HepG2 (cell line): ENCODE data around the gene ISOC2. TPM values are rescaled to one million over a fixed set of nuclear protein-coding genes. Genes with fewer than 3 reads are reported as not detected.
A peak's percentile ranks its signal among the peaks of the same experiment; 100 is the strongest.

Experiments used
- CREBL2 ChIP-seq: sonication (generic); formaldehyde crosslinking; IDR thresholded peaks from 2 replicates; pipeline ENCODE4 v1.8.1; 2023; ENCODE audit warnings: missing genetic modification reagents, mild to moderate bottlenecking, borderline replicate concordance
- EHMT2 ChIP-seq: fragments of 200-600 bp; sonication (generic); IDR thresholded peaks from 2 replicates; pipeline ENCODE4 v1.7.0; 2017; ENCODE audit warnings: antibody characterized with exemption, low read depth, low read length, borderline replicate concordance
- NPAS2 ChIP-seq: sonication (generic); formaldehyde crosslinking; IDR thresholded peaks from 2 replicates; pipeline ENCODE4 v1.8.0; 2022; ENCODE audit warnings: mild to moderate bottlenecking, missing genetic modification reagents, borderline replicate concordance
- PHF8 ChIP-seq: sonication (generic); formaldehyde crosslinking; IDR thresholded peaks from 2 replicates; pipeline ENCODE4 v1.5.0; 2020; ENCODE audit warnings: missing genetic modification reagents
- RARG ChIP-seq: sonication (generic); formaldehyde crosslinking; IDR thresholded peaks from 2 replicates; pipeline ENCODE4 v1.4.0; 2020; ENCODE audit warnings: low read depth, mild to moderate bottlenecking, missing genetic modification reagents
- RBAK ChIP-seq: sonication (generic); formaldehyde crosslinking; IDR thresholded peaks from 2 replicates; pipeline ENCODE4 v1.5.1; 2020; ENCODE audit warnings: mild to moderate bottlenecking, missing genetic modification reagents
- RNF2 ChIP-seq: fragments of 450-650 bp; conservative IDR thresholded peaks from 2 replicates; pipeline ENCODE4 v1.6.1; 2016; ENCODE audit warnings: low read depth
- RXRA ChIP-seq: sonication (generic); formaldehyde crosslinking; IDR thresholded peaks from 2 replicates; pipeline ENCODE4 v1.5.1; 2020; ENCODE audit warnings: missing genetic modification reagents
- RXRB ChIP-seq: IDR thresholded peaks from 2 replicates; pipeline ENCODE4 v1.6.1; 2016; ENCODE audit warnings: borderline replicate concordance, missing genetic modification reagents, missing compliant biosample characterization
- SOX13 ChIP-seq, 3 experiments: fragments of 450-650 bp in 1 of 3; sonication (generic) in 1 of 3; formaldehyde crosslinking in 1 of 3; IDR thresholded peaks in 2 of 3; conservative IDR thresholded peaks in 1 of 3; 2 replicates each; pipeline versions ENCODE4 v1.5.0 to v1.6.1; 2016 to 2020; ENCODE audit warnings: antibody characterized with exemption in 1 of 3, mild to moderate bottlenecking in 1 of 3, missing compliant biosample characterization in 1 of 3, missing genetic modification reagents in 1 of 3, moderate library complexity in 1 of 3
- TBX2 ChIP-seq: sonication (generic); formaldehyde crosslinking; IDR thresholded peaks from 2 replicates; pipeline ENCODE4 v1.5.0; 2020; ENCODE audit warnings: missing genetic modification reagents, mild to moderate bottlenecking, borderline replicate concordance
- TEAD2 ChIP-seq: sonication (generic); formaldehyde crosslinking; IDR thresholded peaks from 2 replicates; pipeline ENCODE4 v1.9.0; 2021; ENCODE audit warnings: missing genetic modification reagents
- ZBTB44 ChIP-seq: sonication (generic); formaldehyde crosslinking; IDR thresholded peaks from 2 replicates; pipeline ENCODE4 v1.4.0; 2020; ENCODE audit warnings: missing genetic modification reagents
- ZFP36L1 ChIP-seq: sonication (generic); formaldehyde crosslinking; IDR thresholded peaks from 2 replicates; pipeline ENCODE4 v1.8.0; 2022; ENCODE audit warnings: mild to moderate bottlenecking, missing genetic modification reagents, moderate library complexity
- ZNF224 ChIP-seq: sonication (generic); formaldehyde crosslinking; IDR thresholded peaks from 2 replicates; pipeline ENCODE4 v1.5.0; 2020; ENCODE audit warnings: mild to moderate bottlenecking, missing genetic modification reagents
- ZNF235 ChIP-seq: sonication (generic); formaldehyde crosslinking; IDR thresholded peaks from 2 replicates; pipeline ENCODE4 v1.8.1; 2023; ENCODE audit warnings: mild to moderate bottlenecking, missing genetic modification reagents, borderline replicate concordance
- ZNF333 ChIP-seq: sonication (generic); formaldehyde crosslinking; IDR thresholded peaks from 2 replicates; pipeline ENCODE4 v1.4.0; 2020; ENCODE audit warnings: mild to moderate bottlenecking, missing genetic modification reagents, borderline replicate concordance
- ZNF354B ChIP-seq: sonication (generic); formaldehyde crosslinking; IDR thresholded peaks from 2 replicates; pipeline ENCODE4 v1.8.0; 2022; ENCODE audit warnings: mild to moderate bottlenecking, missing genetic modification reagents
- ZNF549 ChIP-seq: sonication (generic); formaldehyde crosslinking; IDR thresholded peaks from 2 replicates; pipeline ENCODE4 v1.5.0; 2020; ENCODE audit warnings: missing genetic modification reagents
- ZNF597 ChIP-seq: sonication (generic); formaldehyde crosslinking; IDR thresholded peaks from 2 replicates; pipeline ENCODE4 v1.5.0; 2020; ENCODE audit warnings: missing genetic modification reagents
- polyA plus RNA-seq, 8 experiments: library from polyadenylated mRNA; depleted of rRNA in 3 of 8; stranded (reverse) in 7 of 8; unstranded in 1 of 8; fragments of >200 nt; fragmentation: Illumina TruSeq in 4 of 8; extraction: Trizol in 4 of 8; gene quantifications; 2 replicates each; pipeline versions ENCODE4 v1.2.1 to v1.2.3, GENCODE V29; 2011 to 2016; ENCODE audit warnings: low read depth in 4 of 8, missing spikeins in 1 of 8, mixed read lengths in 1 of 8; ENCODE audit not compliant: insufficient read depth in 1 of 8
- total RNA-seq, 5 experiments: library from RNA; depleted of rRNA; stranded (reverse); fragments of >200 nt; fragmentation: Illumina TruSeq; extraction: Trizol; gene quantifications; 2 replicates each; pipeline ENCODE4 v1.2.3, GENCODE V29; 2016; ENCODE audit warnings: low read depth in 1 of 5
- TF ChIP-seq, protein P1 (sequence below): sonication (generic); formaldehyde crosslinking; IDR thresholded peaks from 2 replicates; pipeline ENCODE4 v1.8.0; 2022; ENCODE audit warnings: missing genetic modification reagents, mild to moderate bottlenecking, borderline replicate concordance
- TF ChIP-seq, protein P2 (sequence below): sonication (generic); formaldehyde crosslinking; conservative IDR thresholded peaks from 2 replicates; pipeline ENCODE4 v1.8.0; 2022; ENCODE audit warnings: mild to moderate bottlenecking, moderate library complexity, missing genetic modification reagents

ISOC2 gene
- total and polyA plus RNA-seq, 2 of the 13 experiments (the other 11 are each of a cell fraction or from before 2014, with no cell fraction given), result 76.8 to 105 TPM

DNA sequence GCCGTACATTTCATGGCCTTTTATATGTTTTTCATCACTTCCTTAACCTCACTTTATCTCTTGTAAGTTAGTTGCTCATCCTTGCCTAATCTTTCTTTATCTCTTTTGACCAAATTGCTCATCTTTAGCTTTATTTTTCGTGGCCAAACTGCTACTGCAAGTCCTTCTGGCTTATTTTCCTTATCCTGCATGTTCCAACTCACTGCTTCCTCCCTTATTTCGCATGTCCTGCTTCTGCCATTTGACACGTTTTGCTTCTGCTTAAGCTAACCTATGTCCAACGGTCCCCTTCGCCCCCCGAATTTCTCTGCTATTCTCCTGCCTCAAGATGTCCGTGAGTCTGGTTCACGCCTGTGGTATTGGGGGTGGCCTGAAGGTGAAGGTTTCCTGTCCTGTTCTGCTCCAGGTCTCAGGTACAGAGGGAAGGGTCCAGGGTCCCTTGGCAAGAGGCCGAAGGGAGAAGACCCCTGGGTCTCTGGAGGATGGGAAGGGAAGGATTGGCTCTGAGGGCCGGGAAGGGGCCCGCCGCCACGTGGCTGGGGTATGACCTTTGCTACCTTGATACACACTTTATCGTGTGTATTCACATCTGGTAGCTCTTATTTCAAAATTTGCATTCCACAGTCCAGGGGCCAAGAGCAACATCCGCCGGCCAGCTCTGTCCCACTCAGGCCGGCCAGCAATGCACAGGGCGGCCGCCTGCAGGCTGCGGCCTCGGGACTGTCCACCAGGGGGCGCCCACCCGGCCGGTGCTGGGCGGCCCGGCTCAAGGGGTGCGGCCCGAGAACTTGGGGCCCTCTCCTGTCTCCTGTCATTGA is 6.0 kb upstream of the ISOC2 start (continued):
- peak; percentile 53; the same call in 1 of the 2 replicates for TF ChIP-seq TBX2
- TF ChIP-seq, protein P1, sequence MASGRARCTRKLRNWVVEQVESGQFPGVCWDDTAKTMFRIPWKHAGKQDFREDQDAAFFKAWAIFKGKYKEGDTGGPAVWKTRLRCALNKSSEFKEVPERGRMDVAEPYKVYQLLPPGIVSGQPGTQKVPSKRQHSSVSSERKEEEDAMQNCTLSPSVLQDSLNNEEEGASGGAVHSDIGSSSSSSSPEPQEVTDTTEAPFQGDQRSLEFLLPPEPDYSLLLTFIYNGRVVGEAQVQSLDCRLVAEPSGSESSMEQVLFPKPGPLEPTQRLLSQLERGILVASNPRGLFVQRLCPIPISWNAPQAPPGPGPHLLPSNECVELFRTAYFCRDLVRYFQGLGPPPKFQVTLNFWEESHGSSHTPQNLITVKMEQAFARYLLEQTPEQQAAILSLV (CRISPR knock-in tag), result peak; percentile 33; the same call in 1 of the 2 replicates
- TF ChIP-seq ZNF235, result no peak
- 0 out of 2 replicates have a peak, but pooled peaks have one; percentile 34 for TF ChIP-seq ZNF549 (CRISPR knock-in tag)
- no peak for TF ChIP-seq ZBTB44
- TF ChIP-seq EHMT2, result no peak
- no peak for TF ChIP-seq SOX13 (IDR thresholded peaks at IDR 0.05)
- peak in 1 of 2 experiments; percentile 40; a peak in 2 of 4 replicates for TF ChIP-seq SOX13 (CRISPR knock-in tag; conservative IDR thresholded peaks at IDR 0.05 in 1 of 2, IDR thresholded peaks at IDR 0.05 in 1 of 2)
- no peak for TF ChIP-seq TEAD2 (CRISPR knock-in tag)
- TF ChIP-seq PHF8 (CRISPR knock-in tag), result 0 out of 2 replicates have a peak, but pooled peaks have one; percentile 29
- TF ChIP-seq ZNF224, result no peak
- peak; percentile 72; the same call in 1 of the 2 replicates for TF ChIP-seq ZNF354B (CRISPR knock-in tag)
- TF ChIP-seq RARG (CRISPR knock-in tag), result no peak
- no peak for TF ChIP-seq CREBL2
- TF ChIP-seq RBAK (CRISPR knock-in tag), result no peak
- TF ChIP-seq NPAS2 (CRISPR knock-in tag), result no peak
- TF ChIP-seq RXRA (CRISPR knock-in tag), result peak; percentile 73; the same call in 1 of the 2 replicates
- TF ChIP-seq, protein P2, sequence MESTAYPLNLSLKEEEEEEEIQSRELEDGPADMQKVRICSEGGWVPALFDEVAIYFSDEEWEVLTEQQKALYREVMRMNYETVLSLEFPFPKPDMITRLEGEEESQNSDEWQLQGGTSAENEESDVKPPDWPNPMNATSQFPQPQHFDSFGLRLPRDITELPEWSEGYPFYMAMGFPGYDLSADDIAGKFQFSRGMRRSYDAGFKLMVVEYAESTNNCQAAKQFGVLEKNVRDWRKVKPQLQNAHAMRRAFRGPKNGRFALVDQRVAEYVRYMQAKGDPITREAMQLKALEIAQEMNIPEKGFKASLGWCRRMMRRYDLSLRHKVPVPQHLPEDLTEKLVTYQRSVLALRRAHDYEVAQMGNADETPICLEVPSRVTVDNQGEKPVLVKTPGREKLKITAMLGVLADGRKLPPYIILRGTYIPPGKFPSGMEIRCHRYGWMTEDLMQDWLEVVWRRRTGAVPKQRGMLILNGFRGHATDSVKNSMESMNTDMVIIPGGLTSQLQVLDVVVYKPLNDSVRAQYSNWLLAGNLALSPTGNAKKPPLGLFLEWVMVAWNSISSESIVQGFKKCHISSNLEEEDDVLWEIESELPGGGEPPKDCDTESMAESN (CRISPR knock-in tag), result no peak
- no peak for TF ChIP-seq ZNF597 (CRISPR knock-in tag)
- no peak for TF ChIP-seq ZFP36L1 (CRISPR knock-in tag)
- TF ChIP-seq RNF2, result peak; percentile 23; the same call in 1 of the 2 replicates
- TF ChIP-seq RXRB (CRISPR knock-in tag), result peak; percentile 26; the same call in 1 of the 2 replicates
- TF ChIP-seq ZNF333, result no peak
